ENCODE measurements around the gene ASZ1.

ASZ1 gene

GRCh38 chr7:117322741-117323304 lies 104.5 kb downstream of the ASZ1 start, which contains the start of gene WNT2:
TSS of gene WNT2 (minus strand) at chr7:117323058. CDS start at chr7:117322989, 69 bp downstream.
- no peaks in the 10 kb centered on the region; the same call in 1 of the 2 replicates for H3K27me3 ChIP-seq (replicated peaks; ENCODE audit: control insufficient read depth, insufficient read depth, low read length)
- DNase-seq (ENCODE audit: extremely low read depth, insufficient read length) = peak; percentile 18
- H3K36me3 ChIP-seq (ENCODE audit: control insufficient read depth, insufficient read depth, low read length) = no peaks in the 10 kb centered on the region
- no peak for TF ChIP-seq CTCF (IDR thresholded peaks at IDR 0.05; ENCODE audit: insufficient read depth, low read length, poor library complexity, severe bottlenecking)
- H3K4me3 ChIP-seq (replicated peaks; ENCODE audit: low read depth, low read length) = peak within 1 kb of the TSS; percentile 46

- Histone ChIP-seq H3K36me3 (ENCODE audit: control insufficient read depth, insufficient read depth, low read length) (no peaks in the 10 kb centered on the region), H3K4me3 (replicated peaks; ENCODE audit: low read depth, low read length) (no peak overlapping the region), H3K27me3 (replicated peaks; ENCODE audit: control insufficient read depth, insufficient read depth, low read length) (no peaks in the 10 kb centered on the region; the same call in 1 of the 2 replicates)
- TF ChIP-seq CTCF (IDR thresholded peaks at IDR 0.05; ENCODE audit: insufficient read depth, low read length, poor library complexity, severe bottlenecking) = no peak
- DNase-seq (ENCODE audit: extremely low read depth, insufficient read length) = peak; percentile 6
These were observed 106.8 kb downstream of the ASZ1 start for GRCh38 chr7:117320523-117320922.

- DNase-seq (ENCODE audit: extremely low read depth, insufficient read length) = no peak
- H3K4me3 ChIP-seq (replicated peaks; ENCODE audit: low read depth, low read length) = no peak overlapping the region
- no peaks in the 10 kb centered on the region for H3K36me3 ChIP-seq (ENCODE audit: control insufficient read depth, insufficient read depth, low read length)
- TF ChIP-seq CTCF (IDR thresholded peaks at IDR 0.05; ENCODE audit: insufficient read depth, low read length, poor library complexity, severe bottlenecking) = no peak
- H3K27me3 ChIP-seq (replicated peaks; ENCODE audit: control insufficient read depth, insufficient read depth, low read length) = no peaks in the 10 kb centered on the region; the same call in 1 of the 2 replicates
These were observed 108.1 kb downstream of the ASZ1 start for GRCh38 chr7:117319181-117319580.

GRCh38 chr7:117313582-117313981 lies 113.7 kb downstream of the ASZ1 start:
- TF ChIP-seq CTCF (IDR thresholded peaks at IDR 0.05; ENCODE audit: insufficient read depth, low read length, poor library complexity, severe bottlenecking) = no peak
- no peak for DNase-seq (ENCODE audit: extremely low read depth, insufficient read length)
- no peaks in the 10 kb centered on the region for H3K27me3 ChIP-seq (replicated peaks; ENCODE audit: control insufficient read depth, insufficient read depth, low read length)
- no peaks in the 10 kb centered on the region for H3K36me3 ChIP-seq (ENCODE audit: control insufficient read depth, insufficient read depth, low read length)
- H3K4me3 ChIP-seq (replicated peaks; ENCODE audit: low read depth, low read length) = no peak overlapping the region

Measured in GM06990 (cell line).